SU-DHL-6 (cell line): ENCODE data around the gene FAM3D.
"Not testable (repeated sequence)": the region's sequence is repeated elsewhere in the genome, so short reads cannot be mapped to it uniquely, and the experiment has no call there.

Source experiments
- H2AFZ ChIP-seq: fragments of 200-600 bp; sonication (generic); 2 replicates; pipeline ENCODE4 v1.6.1; 2014; ENCODE audit warnings: low read depth, mild to moderate bottlenecking, moderate library complexity, mixed read lengths, antibody characterized with exemption, low read length; ENCODE audit not compliant: severe bottlenecking
- H3F3A ChIP-seq: fragments of 200-600 bp; shearing (Covaris generic); 2 replicates; pipeline ENCODE4 v1.6.0; 2016; ENCODE audit warnings: antibody characterized with exemption, mild to moderate bottlenecking; ENCODE audit not compliant: insufficient read depth
- H3K27ac ChIP-seq: fragments of 200-600 bp; sonication (generic); 2 replicates; pipeline ENCODE4 v1.5.1; 2016; ENCODE audit warnings: low read depth, mild to moderate bottlenecking, low read length, moderate library complexity, mixed read lengths
- H3K27me3 ChIP-seq: fragments of 200-600 bp; sonication (generic), shearing (Covaris generic); 2 replicates; pipeline ENCODE4 v1.6.0; 2014; ENCODE audit warnings: mild to moderate bottlenecking, low read length
- H3K36me3 ChIP-seq: fragments of 200-600 bp; sonication (generic); 2 replicates; pipeline ENCODE4 v1.6.1; 2014; ENCODE audit warnings: mild to moderate bottlenecking, low read length, mixed read lengths
- H3K4me2 ChIP-seq: fragments of 300-600, 200-600 bp; shearing (Covaris generic), sonication (generic); 2 replicates; pipeline ENCODE4 v1.6.0; 2014; ENCODE audit warnings: low read length, low read depth, mild to moderate bottlenecking; ENCODE audit not compliant: poor library complexity, severe bottlenecking
- H3K4me3 ChIP-seq: fragments of 200-600 bp; sonication (generic); 2 replicates; pipeline ENCODE4 v1.5.1; 2014; ENCODE audit warnings: antibody characterized with exemption, low read length, mild to moderate bottlenecking, mixed read lengths; ENCODE audit not compliant: insufficient read depth, poor library complexity, severe bottlenecking
- H3K79me2 ChIP-seq: fragments of 200-600 bp; sonication (generic); 2 replicates; pipeline ENCODE4 v1.6.1; 2014; ENCODE audit warnings: mild to moderate bottlenecking, low read length, moderate library complexity; ENCODE audit not compliant: insufficient read depth
- H3K9ac ChIP-seq: fragments of 200-600 bp; sonication (generic); 2 replicates; pipeline ENCODE4 v1.7.0; 2014; ENCODE audit warnings: mild to moderate bottlenecking, low read length
- H3K9me2 ChIP-seq: fragments of 200-600 bp; sonication (generic); replicated peaks from 2 replicates; pipeline ENCODE4 v1.6.1; 2014; ENCODE audit warnings: low read length; ENCODE audit not compliant: insufficient read depth
- H3K9me3 ChIP-seq: fragments of 200-600 bp; sonication (generic); 2 replicates; pipeline ENCODE4 v1.6.1; 2014; ENCODE audit warnings: low read length, mixed read lengths; ENCODE audit not compliant: insufficient read depth
- H4K20me1 ChIP-seq: fragments of 200-600 bp; sonication (generic); 2 replicates; pipeline ENCODE4 v1.6.1; 2014; ENCODE audit warnings: low read depth, mild to moderate bottlenecking, antibody characterized with exemption, low read length, moderate library complexity, mixed read lengths
- EZH2phosphoT487 ChIP-seq: fragments of 200-600 bp; sonication (generic), shearing (Covaris generic); conservative IDR thresholded peaks from 2 replicates; pipeline ENCODE4 v1.6.1; 2018; ENCODE audit warnings: mild to moderate bottlenecking, antibody characterized with exemption, low read length, moderate library complexity, mixed read lengths
- TF ChIP-seq, protein P1 (sequence below): fragments of 200-600 bp; sonication (generic); IDR thresholded peaks from one replicate; pipeline ENCODE4 v1.5.1; 2017; ENCODE audit warnings: antibody characterized with exemption, mild to moderate bottlenecking, low read length, moderate library complexity; ENCODE audit not compliant: insufficient read depth, poor library complexity, severe bottlenecking

FAM3D gene, protein sequence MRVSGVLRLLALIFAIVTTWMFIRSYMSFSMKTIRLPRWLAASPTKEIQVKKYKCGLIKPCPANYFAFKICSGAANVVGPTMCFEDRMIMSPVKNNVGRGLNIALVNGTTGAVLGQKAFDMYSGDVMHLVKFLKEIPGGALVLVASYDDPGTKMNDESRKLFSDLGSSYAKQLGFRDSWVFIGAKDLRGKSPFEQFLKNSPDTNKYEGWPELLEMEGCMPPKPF

DNA sequence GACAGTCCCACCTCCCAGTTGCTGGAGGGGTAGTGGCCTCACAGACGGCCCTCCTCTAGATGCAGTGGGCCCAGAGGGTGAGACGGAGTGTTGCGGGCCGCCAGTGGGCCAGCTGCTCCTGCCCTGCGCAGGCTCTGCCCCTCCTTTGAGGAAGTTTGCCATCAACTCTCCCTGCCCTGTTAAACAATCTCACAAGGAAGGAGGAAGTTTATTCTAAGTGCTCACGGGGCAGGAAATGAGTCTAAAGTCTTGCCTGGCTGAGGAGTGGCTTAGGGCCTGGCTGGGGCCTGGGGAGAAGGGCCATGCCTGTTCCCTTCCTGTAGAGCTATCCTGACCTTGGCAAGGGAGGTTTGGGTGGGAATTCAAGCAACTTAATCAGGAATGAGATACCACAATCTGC lies at the start of gene FAM3D:
TSS of gene FAM3D (minus strand) at position 92 of the 400 bp plus-strand sequence. CDS start 11,211 bp downstream, outside the sequence.
- Histone ChIP-seq H3F3A (no peaks in the 10 kb centered on the region), H3K79me2 (no peaks in the 10 kb centered on the region), H3K36me3 (no peaks in the 10 kb centered on the region), H2AFZ (no peak within 1 kb of the TSS), H3K4me2 (no peak within 1 kb of the TSS), H3K9ac (no peak within 1 kb of the TSS), H3K9me3 (no peaks in the 10 kb centered on the region), H3K27ac (no peak within 1 kb of the TSS), H4K20me1 (no peaks in the 10 kb centered on the region), H3K9me2 (no peaks in the 10 kb centered on the region), H3K27me3 (no peaks in the 10 kb centered on the region), H3K4me3 (no peak within 1 kb of the TSS)
- no peak for TF ChIP-seq EZH2phosphoT487
- TF ChIP-seq, protein P1, sequence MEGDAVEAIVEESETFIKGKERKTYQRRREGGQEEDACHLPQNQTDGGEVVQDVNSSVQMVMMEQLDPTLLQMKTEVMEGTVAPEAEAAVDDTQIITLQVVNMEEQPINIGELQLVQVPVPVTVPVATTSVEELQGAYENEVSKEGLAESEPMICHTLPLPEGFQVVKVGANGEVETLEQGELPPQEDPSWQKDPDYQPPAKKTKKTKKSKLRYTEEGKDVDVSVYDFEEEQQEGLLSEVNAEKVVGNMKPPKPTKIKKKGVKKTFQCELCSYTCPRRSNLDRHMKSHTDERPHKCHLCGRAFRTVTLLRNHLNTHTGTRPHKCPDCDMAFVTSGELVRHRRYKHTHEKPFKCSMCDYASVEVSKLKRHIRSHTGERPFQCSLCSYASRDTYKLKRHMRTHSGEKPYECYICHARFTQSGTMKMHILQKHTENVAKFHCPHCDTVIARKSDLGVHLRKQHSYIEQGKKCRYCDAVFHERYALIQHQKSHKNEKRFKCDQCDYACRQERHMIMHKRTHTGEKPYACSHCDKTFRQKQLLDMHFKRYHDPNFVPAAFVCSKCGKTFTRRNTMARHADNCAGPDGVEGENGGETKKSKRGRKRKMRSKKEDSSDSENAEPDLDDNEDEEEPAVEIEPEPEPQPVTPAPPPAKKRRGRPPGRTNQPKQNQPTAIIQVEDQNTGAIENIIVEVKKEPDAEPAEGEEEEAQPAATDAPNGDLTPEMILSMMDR, result no peak

DNA sequence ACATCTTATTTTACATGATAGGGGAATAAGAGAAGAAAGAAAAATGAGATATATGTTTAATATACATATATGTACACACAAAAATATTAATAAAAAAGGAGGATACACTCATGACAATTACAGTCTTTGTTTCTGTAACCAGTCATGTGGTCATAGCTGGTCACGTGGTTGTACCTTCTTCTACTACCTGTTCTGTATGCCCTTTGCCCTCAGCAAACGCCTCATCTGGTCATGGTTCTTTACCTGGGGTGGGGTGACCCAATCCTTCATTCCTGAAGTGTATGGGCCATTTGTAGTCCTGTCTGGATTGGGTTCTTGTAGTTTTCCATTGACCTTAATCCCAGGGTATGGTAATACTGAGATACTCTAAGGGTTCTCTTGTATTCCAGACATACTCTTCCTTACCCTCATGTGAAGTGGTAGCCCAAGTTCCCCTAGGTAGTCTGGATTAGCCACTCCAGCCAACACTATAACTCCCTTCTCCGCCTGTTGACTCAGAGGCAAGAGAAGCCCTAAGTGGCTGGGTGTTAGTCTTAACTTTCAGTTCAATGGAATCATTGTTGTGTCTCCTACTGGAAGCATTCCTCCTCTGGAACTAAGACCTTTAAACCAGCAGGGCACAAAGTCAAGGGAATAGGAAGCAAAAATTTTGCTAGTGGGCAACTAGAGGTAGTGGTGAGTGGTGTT lies 47.3 kb upstream of the FAM3D start:
- no peaks in the 10 kb centered on the region for H3F3A ChIP-seq
- H3K9me2 ChIP-seq, result no peaks in the 10 kb centered on the region
- no peaks in the 10 kb centered on the region for H3K79me2 ChIP-seq
- TF ChIP-seq, protein P1, result no peak
- TF ChIP-seq EZH2phosphoT487, result no peak
- no peak overlapping the region for H3K4me2 ChIP-seq
- no peak overlapping the region for H3K27ac ChIP-seq
- no peak overlapping the region for H3K9ac ChIP-seq
- no peak overlapping the region for H2AFZ ChIP-seq
- no peak overlapping the region for H3K4me3 ChIP-seq
- no peaks in the 10 kb centered on the region for H4K20me1 ChIP-seq
- H3K36me3 ChIP-seq, result no peaks in the 10 kb centered on the region
- H3K27me3 ChIP-seq, result no peaks in the 10 kb centered on the region
- no peaks in the 10 kb centered on the region for H3K9me3 ChIP-seq

DNA sequence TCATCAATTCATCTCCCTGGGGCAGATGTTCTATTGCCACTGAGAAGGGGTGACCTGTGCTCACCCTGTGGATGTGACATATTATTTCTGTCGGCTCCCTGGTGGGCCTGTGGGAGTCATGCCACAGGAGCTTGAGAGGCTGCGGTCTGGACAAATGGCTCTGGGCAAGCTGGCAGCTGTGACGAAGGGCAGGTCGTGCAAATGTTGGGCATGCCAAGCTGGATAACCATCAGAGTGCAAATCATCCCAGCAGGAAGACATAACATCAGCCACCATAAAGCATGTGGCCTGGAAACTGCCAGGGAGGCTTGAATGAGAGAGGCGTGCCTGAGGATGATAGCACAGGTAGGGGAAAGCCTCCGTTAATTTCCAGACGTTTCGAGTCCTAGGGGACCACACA lies 45.3 kb upstream of the FAM3D start:
- no peaks in the 10 kb centered on the region for H3K9me2 ChIP-seq
- H3K79me2 ChIP-seq, result no peaks in the 10 kb centered on the region
- no peak overlapping the region for H3K9ac ChIP-seq
- H3K4me3 ChIP-seq, result no peak overlapping the region
- no peaks in the 10 kb centered on the region for H3K36me3 ChIP-seq
- no peak overlapping the region for H3K27ac ChIP-seq
- H2AFZ ChIP-seq, result no peak overlapping the region
- H3K27me3 ChIP-seq, result no peaks in the 10 kb centered on the region
- H3F3A ChIP-seq, result no peaks in the 10 kb centered on the region
- H4K20me1 ChIP-seq, result no peaks in the 10 kb centered on the region
- TF ChIP-seq, protein P1, result no peak
- no peak for TF ChIP-seq EZH2phosphoT487
- no peak overlapping the region for H3K4me2 ChIP-seq
- H3K9me3 ChIP-seq, result no peaks in the 10 kb centered on the region

- not testable (repeated sequence) for H3K27me3 ChIP-seq, H3K9me2 ChIP-seq, H3K4me2 ChIP-seq, H3K36me3 ChIP-seq, H3K79me2 ChIP-seq, H2AFZ ChIP-seq, H4K20me1 ChIP-seq, H3F3A ChIP-seq, H3K9ac ChIP-seq, H3K9me3 ChIP-seq, H3K4me3 ChIP-seq, H3K27ac ChIP-seq
Observed at GRCh38 chr3:58708983-58709382, 42.4 kb upstream of the FAM3D start.
